IMR-90 (cell line): ENCODE results near the gene KYAT1.
"Not testable (repeated sequence)": the region's sequence is repeated elsewhere in the genome, so short reads cannot be mapped to it uniquely, and the experiment has no call there.

ENCODE experiments used
- BHLHE40 ChIP-seq: fragments of 150-350 bp; IDR thresholded peaks from 2 replicates; pipeline ENCODE4 v1.6.1; 2016; ENCODE audit warnings: mild to moderate bottlenecking, low read depth, low read length
- CEBPB ChIP-seq: IDR thresholded peaks from 2 replicates; pipeline ENCODE4 v1.6.1; 2012; ENCODE audit warnings: low read depth, low read length, improper control_type of control experiment
- FOS ChIP-seq: fragments of 150-350 bp; IDR thresholded peaks from 2 replicates; pipeline ENCODE4 v1.6.1; 2016; ENCODE audit warnings: low read depth, low read length
- MAFK ChIP-seq: IDR thresholded peaks from 2 replicates; pipeline ENCODE4 v1.6.1; 2012; ENCODE audit warnings: low read depth, low read length, improper control_type of control experiment
- POLR2A ChIP-seq: IDR thresholded peaks from 2 replicates; pipeline ENCODE4 v1.6.1; 2012; ENCODE audit warnings: mild to moderate bottlenecking, low read depth, low read length
- RAD21 ChIP-seq: IDR thresholded peaks from 2 replicates; pipeline ENCODE4 v1.6.1; 2012; ENCODE audit warnings: low read length, improper control_type of control experiment
- RCOR1 ChIP-seq: IDR thresholded peaks from 2 replicates; pipeline ENCODE4 v1.6.1; 2012; ENCODE audit warnings: mild to moderate bottlenecking, low read length, improper control_type of control experiment; ENCODE audit not compliant: insufficient replicate concordance
- RFX5 ChIP-seq: IDR thresholded peaks from 2 replicates; pipeline ENCODE4 v1.8.0; 2012; ENCODE audit warnings: low read depth, mild to moderate bottlenecking, low read length, moderate library complexity
- SMC3 ChIP-seq: fragments of 150-350 bp; IDR thresholded peaks from 2 replicates; pipeline ENCODE4 v1.6.1; 2016; ENCODE audit warnings: low read depth, mild to moderate bottlenecking, antibody characterized with exemption, low read length, moderate library complexity
- TF ChIP-seq, protein P1 (sequence below): conservative IDR thresholded peaks from 2 replicates; pipeline ENCODE4 v1.5.1; 2012; ENCODE audit warnings: mild to moderate bottlenecking, low read depth, low read length, improper control_type of control experiment
- TF ChIP-seq, protein P2 (sequence below): fragments of 150-350 bp; IDR thresholded peaks from 2 replicates; pipeline ENCODE4 v1.6.1; 2017; ENCODE audit warnings: mild to moderate bottlenecking, antibody characterized with exemption, low read length, low read depth

DNA sequence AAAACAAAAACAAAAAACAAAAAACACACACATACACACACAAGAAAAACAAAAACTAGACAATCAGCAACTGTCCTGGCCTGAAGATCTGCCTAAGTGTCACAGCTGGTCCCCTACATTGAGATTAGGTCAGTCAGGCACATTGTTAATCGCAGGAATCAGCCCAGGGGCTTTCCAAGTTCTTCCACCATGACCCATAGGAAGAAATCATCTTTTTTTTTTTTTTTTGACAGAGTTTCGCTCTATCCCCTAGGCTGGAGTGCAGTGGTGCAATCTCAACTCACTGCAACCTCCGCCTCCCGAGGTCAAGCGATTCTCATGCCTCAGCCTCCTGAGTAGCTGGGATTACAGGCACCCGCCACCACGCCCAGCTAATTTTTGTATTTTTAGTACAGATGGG is 38.6 kb downstream of the KYAT1 start:
- TF ChIP-seq SMC3, CEBPB, RCOR1, RAD21, POLR2A, MAFK, FOS, RFX5, BHLHE40: not testable (repeated sequence)
- TF ChIP-seq, protein P1, sequence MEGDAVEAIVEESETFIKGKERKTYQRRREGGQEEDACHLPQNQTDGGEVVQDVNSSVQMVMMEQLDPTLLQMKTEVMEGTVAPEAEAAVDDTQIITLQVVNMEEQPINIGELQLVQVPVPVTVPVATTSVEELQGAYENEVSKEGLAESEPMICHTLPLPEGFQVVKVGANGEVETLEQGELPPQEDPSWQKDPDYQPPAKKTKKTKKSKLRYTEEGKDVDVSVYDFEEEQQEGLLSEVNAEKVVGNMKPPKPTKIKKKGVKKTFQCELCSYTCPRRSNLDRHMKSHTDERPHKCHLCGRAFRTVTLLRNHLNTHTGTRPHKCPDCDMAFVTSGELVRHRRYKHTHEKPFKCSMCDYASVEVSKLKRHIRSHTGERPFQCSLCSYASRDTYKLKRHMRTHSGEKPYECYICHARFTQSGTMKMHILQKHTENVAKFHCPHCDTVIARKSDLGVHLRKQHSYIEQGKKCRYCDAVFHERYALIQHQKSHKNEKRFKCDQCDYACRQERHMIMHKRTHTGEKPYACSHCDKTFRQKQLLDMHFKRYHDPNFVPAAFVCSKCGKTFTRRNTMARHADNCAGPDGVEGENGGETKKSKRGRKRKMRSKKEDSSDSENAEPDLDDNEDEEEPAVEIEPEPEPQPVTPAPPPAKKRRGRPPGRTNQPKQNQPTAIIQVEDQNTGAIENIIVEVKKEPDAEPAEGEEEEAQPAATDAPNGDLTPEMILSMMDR: not testable (repeated sequence)
- TF ChIP-seq, protein P2, sequence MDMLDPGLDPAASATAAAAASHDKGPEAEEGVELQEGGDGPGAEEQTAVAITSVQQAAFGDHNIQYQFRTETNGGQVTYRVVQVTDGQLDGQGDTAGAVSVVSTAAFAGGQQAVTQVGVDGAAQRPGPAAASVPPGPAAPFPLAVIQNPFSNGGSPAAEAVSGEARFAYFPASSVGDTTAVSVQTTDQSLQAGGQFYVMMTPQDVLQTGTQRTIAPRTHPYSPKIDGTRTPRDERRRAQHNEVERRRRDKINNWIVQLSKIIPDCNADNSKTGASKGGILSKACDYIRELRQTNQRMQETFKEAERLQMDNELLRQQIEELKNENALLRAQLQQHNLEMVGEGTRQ: not testable (repeated sequence)
